ENCODE measurements around the gene RALGAPB. TPM values are rescaled to one million over a fixed set of nuclear protein-coding genes. Genes with fewer than 3 reads are reported as not detected.

The RALGAPB gene
- total RNA-seq, 1 donor from 2014 or later = 20.8 TPM

- FAIRE-seq = no peak
- Histone ChIP-seq H3K27me3 (ENCODE audit: control insufficient read depth, insufficient read depth, low read length) (no peaks in the 10 kb centered on the region), H3K4me3 (ENCODE audit: low read depth, low read length) (no peak overlapping the region), H3K36me3 (ENCODE audit: control insufficient read depth, insufficient read depth, low read length) (peaks cover 8% of the 10 kb centered on the region)
- DNase-seq (ENCODE audit: low read depth) = peak; percentile 43
- no peak for TF ChIP-seq CTCF (IDR thresholded peaks at IDR 0.05; ENCODE audit: insufficient read depth, low read length, severe bottlenecking)
These were observed 27.3 kb upstream of the RALGAPB start for GRCh38 chr20:38445381-38445796.

DNA sequence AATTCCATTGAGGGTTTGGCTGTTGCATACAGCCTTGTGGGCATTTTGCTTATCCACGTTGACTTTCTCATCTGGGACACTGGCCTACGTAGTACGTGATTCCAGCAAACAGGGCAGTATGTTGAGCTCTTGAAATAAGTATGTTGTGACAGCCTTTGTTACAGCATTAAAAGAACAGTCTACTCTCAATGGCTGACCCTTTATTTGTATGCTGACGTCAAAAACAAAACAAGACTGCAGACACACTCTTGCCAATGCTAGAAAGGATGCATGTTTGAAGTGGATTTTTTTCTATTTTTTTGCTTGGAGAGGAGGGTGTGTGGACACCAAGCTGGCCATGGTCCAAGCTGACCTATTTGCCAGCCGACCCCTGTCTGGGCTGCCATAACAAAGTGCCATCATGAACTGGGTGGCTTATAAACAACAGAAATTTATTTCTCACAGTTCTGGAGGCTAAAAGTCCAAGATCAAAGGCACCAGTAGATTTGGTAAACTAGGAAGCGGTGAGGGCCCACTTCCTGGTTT, 26.7 kb upstream of the RALGAPB start:
- Histone ChIP-seq H3K27me3 (ENCODE audit: control insufficient read depth, insufficient read depth, low read length) (no peaks in the 10 kb centered on the region), H3K36me3 (ENCODE audit: control insufficient read depth, insufficient read depth, low read length) (peaks cover 8% of the 10 kb centered on the region), H3K4me3 (ENCODE audit: low read depth, low read length) (peak overlapping the region; percentile 94)
- no peak for DNase-seq (ENCODE audit: low read depth)
- TF ChIP-seq CTCF (IDR thresholded peaks at IDR 0.05; ENCODE audit: insufficient read depth, low read length, severe bottlenecking) = no peak
- no peak for FAIRE-seq

DNA sequence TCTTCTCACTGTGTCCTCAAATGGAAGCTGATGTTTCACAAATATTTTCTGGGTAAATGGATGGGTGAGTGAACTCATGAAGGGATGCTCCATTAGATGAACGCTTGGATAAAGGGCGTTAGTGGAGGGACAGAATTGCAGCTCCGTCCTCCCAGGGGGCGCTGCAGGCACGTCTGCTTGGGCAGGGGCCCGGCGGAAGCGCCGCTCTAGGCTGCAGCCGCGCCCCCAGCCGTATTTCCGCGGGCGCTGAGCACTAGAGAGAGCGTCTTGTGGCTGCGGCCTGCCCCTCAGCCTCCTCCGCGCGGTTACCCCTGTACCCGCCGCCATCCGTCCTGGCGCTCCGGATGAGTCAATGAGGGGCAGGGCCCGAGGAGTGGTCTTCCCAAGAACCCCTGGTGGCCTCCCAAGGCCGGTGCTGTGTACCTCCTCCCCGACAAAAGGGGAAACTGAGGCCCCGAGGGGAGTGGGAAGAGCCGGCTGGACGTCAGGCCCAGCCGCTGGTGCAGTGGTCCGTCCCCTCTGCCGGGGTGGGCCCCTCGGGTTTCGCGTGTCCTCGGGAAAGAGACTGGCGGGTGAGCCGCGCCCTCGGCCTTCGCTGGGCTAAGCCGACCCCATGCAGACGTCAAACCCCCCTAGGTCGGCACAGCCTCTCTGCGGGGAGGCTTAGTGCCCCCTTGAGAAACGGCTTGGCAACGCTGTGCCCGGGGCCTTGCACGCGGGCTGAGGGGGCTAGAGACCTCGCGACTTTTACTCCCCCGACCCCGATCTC, 26.0 kb upstream of the RALGAPB start:
- no peaks in the 10 kb centered on the region for H3K27me3 ChIP-seq (ENCODE audit: control insufficient read depth, insufficient read depth, low read length)
- peaks cover 8% of the 10 kb centered on the region for H3K36me3 ChIP-seq (ENCODE audit: control insufficient read depth, insufficient read depth, low read length)
- FAIRE-seq (no peak), DNase-seq (ENCODE audit: low read depth) (peak; percentile 71)
- H3K4me3 ChIP-seq (ENCODE audit: low read depth, low read length) = peak overlapping the region; percentile 94
- peak; percentile 99 for TF ChIP-seq CTCF (IDR thresholded peaks at IDR 0.05; ENCODE audit: insufficient read depth, low read length, severe bottlenecking)

- DNase-seq (ENCODE audit: low read depth) = no peak
- Histone ChIP-seq H3K4me3 (ENCODE audit: low read depth, low read length) (peak overlapping the region; percentile 94), H3K36me3 (ENCODE audit: control insufficient read depth, insufficient read depth, low read length) (peaks cover 8% of the 10 kb centered on the region), H3K27me3 (ENCODE audit: control insufficient read depth, insufficient read depth, low read length) (no peaks in the 10 kb centered on the region)
- FAIRE-seq = no peak
- TF ChIP-seq CTCF (IDR thresholded peaks at IDR 0.05; ENCODE audit: insufficient read depth, low read length, severe bottlenecking) = no peak
These were observed 25.4 kb upstream of the RALGAPB start for GRCh38 chr20:38447251-38447661.

DNA sequence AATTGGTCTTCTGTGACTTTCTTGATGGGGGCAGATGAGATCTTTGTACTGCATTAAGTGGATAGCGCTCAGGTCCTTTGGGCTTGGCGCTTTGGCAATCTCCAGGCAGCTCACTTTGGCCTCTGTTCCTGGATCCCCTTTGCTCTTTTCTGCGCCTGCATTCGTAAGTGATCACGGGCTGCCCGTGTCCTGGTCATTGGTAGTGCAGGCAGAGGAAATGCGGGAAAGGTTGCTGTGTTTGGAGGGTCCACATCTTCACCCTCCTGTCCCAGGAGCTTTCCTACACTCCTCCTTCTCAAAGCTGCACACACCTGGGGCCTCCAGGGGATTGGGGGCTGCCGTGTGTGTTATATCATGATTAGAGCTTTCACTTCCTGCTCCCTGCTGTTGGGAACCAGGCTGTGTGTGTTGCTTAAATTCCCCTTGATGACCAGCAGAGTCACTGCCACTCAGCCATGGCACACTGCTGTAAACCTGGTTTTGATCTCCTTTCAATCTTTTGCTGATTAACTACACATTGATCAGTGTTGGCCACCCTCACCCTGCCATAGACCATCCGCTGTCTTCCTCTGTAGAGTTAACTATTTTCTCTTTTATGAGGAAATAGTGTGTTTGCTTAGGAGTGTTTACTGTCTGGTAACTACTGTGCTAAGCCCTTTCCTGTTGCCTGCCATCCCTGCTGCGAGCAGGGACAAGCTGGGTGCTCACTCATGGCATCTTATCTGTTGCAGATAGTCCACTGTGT, 24.5 kb upstream of the RALGAPB start:
- H3K36me3 ChIP-seq (ENCODE audit: control insufficient read depth, insufficient read depth, low read length) = peaks cover 8% of the 10 kb centered on the region
- H3K4me3 ChIP-seq (ENCODE audit: low read depth, low read length) = no peak overlapping the region
- TF ChIP-seq CTCF (IDR thresholded peaks at IDR 0.05; ENCODE audit: insufficient read depth, low read length, severe bottlenecking) = no peak
- FAIRE-seq (no peak), DNase-seq (ENCODE audit: low read depth) (no peak)
- H3K27me3 ChIP-seq (ENCODE audit: control insufficient read depth, insufficient read depth, low read length) = no peaks in the 10 kb centered on the region

Data from bronchial epithelial cell (primary cell).